ENCODE data around the gene DNAH14.
"Not testable (repeated sequence)": the region's sequence is repeated elsewhere in the genome, so short reads cannot be mapped to it uniquely, and the experiment has no call there.

The DNAH14 gene

DNA sequence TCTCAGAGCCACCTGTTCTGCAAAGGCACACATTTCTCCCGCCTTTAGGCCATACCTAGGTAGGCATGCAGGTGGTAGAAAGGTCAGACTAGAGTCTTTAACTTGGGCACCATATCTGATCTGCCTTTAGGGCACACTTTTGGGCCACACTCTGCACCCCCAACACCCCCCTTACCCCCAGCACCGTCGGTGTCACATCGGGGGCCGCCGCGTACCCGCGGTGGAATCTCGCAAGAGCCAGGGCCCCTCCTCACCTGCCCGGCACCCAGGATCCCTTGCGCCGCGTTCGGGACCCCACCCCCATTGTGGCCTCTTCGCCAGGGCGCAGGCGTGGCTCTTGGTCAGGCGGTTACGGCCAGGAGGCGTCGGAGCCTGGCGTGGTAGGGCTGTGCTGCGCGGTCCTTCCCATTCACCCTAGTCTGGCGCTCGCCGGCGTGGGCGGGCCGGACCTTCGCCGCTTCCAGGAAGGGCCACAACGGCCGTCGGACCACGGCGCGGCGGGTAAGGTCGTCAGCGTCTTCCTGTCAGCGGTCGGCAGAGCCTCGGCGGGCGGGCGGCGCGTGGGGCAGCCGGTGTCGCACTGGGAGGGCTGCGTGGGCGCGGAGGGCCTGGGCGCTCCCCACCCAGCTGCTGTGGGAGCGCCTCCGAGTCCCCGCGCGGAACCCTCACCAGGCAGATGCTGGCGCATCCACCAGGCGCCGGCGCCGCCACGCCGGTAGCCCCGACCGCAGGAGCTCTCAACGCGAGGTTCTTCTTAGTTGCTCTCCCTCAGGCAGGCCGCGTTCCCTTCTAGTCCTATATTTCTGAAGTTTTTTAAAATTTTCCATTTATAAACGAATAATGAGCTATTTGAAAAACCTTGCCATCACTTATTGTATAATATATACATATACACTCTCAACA lies at the start of gene DNAH14:
DNAH14 (plus strand) TSS at position 341 of the 903 bp plus-strand sequence. CDS start 23,028 bp downstream, outside the sequence.
- peak; percentile 35 for DNase-seq

DNA sequence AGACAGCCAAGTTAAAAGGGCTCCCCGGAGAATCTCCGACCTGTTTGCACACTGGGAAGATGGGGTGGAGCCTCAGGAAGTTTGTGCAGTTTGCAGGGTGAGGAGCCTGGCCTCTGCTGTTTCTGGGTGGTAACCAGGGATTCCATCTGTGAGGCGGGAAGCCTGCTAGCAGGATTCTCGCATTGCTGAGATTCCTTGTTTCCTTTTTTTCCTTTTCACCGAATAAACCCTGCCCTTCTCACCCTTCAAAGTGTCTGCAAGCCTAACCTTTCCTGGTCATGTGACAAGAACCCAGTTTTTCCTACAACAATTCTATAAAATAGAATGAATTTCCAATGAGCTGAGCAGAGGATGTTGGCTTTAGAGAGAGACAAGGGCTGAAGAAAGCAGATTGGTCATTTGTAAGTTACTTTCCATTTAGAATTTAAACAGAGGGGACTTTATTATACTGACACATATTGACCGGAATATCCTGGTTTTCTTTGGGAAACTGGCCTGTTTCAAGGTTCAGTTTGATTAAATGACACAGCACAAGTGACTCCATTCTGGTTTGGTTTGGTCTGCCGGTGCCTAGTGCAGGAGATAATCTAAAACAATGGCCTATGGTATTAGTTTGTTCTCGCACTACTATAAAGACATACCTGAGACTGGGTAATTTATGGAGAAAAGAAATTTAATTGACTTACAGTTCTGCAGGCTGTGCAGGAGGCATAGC lies 48.7 kb upstream of the DNAH14 start:
- no peak for DNase-seq

DNA sequence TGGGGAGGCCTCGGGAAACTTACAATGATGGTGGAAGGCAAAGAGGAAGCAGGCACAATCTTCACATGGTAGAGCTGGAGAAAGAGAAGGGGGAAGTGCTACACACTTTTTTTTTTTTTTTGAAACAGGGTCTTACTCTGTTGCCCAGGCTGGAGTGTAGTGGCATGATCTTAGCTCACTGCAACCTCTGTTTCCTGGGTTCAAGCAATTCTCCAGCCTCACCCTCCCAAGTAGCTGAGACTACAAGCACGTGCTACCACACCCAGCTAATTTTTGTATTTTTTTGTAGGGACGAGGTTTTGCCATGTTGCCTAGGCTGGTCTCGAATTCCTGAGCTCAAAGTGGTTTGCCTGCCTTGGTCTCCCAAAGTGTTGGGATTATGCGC lies 48.2 kb upstream of the DNAH14 start:
- DNase-seq: not testable (repeated sequence)

DNA sequence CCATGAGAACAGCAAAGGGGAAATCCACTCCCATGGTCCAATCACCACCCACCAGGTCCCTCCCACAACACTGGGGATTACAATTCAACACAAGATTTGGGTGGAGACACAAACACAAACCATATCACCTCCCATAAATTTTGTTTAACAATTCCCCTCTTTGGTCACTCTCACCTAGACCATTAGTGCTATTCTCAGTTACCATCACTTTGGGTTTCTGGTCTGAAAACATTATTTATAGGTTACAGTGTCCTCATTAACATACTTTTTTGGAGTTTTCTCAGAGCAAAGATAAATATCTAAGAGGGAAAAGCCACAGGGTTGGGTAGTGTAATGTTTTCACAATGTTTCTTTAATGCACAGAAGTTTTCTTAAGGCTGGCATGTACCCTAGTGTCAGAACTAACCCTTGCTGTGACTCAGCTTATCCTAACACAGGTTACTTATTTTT lies 47.7 kb upstream of the DNAH14 start:
- DNase-seq: no peak

DNA sequence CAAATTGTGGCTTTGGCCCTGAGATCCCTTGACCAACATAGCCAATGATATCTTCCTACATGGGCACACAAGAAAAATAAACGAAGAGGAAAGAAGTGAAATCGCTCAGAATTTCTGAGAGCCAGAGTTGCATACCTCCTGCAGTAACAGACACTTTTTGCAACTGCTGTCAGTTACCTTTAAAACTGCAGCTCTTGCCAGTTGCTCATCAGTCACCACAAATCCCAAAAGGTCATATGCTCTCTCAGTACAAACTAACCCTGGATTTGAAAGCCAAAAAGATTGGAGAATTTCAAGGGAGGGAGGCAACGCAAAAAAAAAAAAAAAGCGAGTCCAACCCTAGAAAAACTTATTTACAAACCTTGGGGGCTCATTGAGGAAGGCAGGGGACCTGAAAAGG lies 47.2 kb upstream of the DNAH14 start:
- no peak for DNase-seq

DNA sequence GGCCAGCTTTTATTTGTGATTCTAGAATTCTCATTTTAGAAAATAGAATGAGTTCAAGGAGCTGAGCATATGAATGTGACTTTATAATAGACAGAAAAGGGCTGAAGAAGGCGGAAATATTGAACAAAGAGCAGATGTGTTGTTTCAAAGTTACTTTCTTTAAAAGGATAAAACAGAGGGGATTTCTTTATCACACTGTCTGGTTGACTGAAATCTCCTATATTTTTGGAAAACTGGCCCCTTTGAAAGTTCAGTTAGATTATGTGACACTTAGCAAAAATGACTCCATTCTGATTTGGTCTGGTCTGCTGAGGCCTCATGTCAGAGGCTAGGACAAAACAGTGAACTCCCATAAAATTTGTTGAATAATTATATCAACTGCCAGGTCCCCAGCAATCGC lies 46.4 kb upstream of the DNAH14 start:
- no peak for DNase-seq

DNA sequence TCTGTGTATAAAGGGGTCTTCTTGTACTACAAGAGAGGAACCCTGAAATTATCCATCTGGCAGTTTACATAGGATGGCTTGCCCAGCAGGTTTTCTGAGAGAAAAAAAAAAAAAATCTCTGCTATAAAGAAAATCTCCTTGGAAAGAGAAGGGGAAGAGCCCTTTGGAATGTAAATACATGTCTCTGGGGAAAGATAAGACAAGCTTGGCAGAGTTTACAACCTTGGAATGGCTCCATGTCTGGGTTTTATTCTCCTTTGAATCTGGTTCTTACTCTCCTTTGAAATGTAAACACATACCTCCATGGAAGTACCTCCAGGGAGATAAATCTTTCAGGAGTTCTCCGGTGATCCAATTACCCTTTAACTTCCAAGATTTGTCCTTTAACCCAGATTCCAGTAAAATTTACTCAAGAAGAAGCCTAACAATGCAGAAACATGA lies 45.1 kb upstream of the DNAH14 start:
- DNase-seq: no peak

DNA sequence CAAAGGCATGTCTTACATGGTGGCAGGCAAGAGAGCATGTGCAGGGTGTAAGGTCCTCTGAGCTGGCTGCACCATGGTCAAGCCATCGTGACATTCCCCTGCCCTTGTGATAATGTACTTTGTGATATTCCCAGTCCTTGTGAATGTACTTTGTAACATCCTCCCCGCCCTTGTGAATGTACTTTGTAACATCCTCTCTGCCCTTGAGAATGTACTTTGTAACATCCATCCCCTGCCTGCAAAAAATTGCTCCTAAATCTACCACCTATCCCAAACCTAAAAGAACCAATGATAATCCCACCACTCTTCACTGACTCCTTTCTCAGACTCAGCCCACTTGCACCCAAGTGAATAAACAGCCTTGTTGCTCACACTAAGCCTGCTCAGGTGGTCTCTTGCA lies 44.1 kb upstream of the DNAH14 start:
- not testable (repeated sequence) for DNase-seq

DNA sequence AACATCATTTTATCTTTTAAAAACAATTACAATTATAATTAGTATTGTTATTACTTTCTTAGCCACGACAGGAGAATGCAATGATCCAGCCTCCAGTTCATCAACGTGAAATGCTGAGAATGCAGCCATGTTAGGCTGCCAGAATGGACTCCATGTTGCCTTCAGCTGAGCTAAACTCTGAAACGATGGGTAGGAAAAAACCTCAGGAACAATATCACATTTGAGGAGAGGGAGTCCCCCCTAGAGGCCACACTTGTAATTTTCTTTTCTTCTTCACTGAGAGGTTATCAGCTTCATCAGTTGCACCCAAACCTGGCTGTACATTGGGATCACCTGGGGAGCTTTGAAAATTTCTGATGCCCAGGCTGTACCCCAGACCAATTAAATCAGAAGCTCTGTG lies 34.6 kb upstream of the DNAH14 start:
- no peak for DNase-seq

DNA sequence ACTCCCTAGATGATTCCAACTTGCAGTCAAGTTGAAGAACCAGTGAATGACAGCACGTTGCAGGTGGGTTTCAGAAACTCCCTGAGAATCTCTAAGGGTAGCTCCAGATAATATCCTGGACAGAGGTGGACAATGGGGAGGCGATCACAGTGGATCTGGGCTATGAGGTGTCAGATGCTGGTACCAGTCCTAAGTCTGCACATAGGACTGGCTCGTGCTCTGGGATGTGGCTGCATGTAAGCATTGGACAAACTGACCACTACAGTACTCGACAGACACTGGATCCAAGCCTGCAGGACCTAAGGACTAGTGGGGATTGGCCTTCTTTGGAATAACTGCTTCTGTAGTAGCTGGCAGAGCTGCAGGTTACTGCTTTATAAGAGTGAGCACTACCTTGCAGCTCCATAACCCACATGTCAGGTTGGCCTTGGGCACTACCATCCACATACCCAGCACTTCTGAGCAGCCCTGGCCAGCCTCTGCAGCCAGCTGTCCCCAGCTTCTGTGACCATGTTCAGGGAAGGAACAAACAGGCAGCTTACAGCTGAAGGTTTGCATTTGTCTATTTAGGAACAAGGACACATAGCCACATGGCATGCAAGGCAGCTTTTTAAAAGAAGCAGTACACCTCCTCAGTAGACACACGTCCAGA lies 33.2 kb upstream of the DNAH14 start:
- no peak for DNase-seq

DNA sequence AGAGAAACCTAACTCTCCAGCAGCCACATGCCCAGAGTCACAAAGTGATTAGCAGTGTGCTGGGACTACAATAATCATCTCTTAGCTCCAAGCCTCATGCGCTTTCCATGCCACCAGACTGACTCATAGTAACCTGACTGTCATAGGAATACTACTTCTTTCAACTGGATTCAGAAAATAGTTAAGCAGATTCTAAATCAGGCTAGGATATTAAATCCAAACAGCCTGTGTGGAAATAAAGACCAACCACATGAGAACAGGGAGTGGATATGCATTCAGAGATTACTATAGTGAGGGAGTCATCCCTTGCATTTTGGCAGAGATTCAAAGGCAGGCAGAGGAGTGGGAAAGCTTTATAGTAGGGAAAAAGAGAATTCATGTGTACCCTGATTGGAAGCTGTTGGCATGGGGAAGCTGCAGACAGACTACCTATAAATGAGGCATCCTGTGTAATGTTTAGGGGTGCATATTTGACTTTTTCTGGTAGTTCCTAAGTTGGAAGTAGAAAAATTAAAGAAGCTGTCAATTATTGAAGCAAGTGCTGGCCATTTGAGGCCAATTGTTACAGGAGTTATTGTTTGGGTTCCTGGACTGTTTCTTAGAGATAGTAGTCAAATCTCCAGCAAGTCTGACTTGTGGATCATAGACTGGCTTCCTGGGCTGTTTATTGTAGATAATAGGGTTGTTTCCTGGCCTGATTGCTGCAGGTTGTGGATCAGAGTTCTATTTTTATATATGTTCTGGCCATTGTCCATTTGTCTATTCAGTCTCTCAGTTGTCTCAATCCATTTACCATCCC lies 31.7 kb upstream of the DNAH14 start:
- no peak for DNase-seq

DNA sequence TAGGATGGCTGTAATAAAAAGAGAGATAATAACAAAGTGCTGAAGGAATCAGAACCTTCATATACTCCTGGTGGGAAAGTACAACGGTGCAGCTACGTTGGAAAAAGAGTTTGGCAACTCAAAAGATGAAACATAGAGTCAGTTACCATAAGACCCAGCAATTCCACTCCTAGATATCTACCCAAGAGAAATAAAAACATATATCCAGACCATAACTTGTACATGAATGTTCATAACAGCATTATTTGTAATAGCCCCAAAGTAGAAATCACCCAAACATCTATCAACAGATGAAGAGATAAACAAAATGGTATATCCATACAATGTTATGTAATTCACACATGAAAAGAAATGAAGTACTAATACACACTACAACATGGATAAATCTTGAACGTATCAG lies 30.5 kb upstream of the DNAH14 start:
- DNase-seq: no peak

DNA sequence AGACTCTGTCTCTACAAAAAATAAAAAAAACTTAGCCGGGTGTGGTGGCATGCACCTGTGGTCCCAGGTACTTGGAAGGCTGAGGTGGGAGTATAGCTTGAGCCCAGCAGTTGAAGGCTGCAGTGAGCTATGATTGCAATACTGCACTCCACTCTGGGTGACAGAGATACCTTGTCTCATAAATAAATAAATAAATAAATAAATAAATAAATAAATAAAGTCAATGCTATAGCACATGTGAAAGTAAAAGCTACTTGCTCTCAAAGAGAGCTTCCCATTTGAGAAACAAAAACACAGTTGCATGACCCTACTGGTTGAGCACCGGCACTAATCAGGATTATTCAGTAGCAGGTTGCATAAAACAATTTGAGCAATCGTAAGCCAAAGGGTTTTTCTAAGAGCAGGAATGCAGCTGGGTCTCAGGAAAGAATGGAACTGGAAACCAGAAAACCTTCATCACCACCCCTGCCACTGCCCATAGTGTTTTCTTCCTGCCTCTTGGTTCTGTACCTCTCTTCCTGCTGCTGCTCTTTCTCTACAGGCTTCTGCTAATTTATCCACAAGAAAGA lies 29.3 kb upstream of the DNAH14 start:
- DNase-seq: no peak

DNA sequence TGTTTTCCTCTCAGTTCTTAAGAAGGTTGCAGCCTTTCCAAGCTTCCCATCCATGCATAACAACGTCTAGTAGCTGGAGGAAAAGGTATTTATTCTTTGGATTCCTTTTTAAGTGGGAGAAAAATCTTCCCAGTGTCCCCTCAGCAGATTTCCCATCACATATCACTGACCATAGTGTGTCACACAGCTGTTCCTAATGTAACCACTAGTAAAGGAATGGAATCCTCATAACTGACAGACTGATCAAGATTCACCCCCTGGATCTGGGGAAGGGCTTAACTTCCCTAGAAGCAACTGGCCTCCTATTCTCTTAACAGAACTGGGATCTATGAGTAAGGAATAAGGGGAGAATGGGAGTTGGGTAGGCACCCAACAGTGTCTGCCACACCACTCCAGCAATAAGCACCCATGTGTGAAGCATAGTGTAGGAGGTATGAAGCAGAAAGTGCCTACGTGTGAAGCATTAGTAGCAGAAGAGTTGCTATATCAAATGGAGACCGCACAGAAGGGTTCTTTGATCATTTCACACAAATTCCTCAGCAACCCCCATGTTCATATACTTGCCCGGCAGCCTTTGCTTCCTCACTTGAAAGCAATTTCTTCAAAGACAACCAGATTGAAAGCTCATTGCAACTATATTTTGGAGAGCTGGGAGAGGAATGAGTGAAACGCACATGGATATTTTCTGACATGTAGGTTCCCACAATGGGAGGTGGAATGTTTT lies 28.2 kb upstream of the DNAH14 start:
- DNase-seq: no peak

DNA sequence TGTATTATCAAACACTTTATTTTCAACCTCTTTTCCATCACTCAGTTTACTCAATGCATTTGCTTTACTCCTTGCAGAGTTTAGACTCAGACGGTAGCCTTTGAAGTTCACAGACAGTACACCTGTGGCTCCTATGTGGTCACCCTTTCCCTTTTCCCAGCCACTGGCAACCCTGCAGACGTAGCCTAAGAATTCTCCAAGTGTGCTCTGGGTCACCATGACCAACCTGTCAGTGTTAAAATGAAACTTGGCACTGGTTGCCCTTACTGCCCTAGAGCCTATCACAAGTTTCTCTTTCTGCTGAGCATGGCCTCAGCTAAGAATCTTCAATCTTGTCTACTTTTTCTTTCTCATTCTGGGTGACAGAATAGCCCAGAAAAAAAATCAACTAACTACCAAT lies 25.5 kb upstream of the DNAH14 start:
- no peak for DNase-seq

DNA sequence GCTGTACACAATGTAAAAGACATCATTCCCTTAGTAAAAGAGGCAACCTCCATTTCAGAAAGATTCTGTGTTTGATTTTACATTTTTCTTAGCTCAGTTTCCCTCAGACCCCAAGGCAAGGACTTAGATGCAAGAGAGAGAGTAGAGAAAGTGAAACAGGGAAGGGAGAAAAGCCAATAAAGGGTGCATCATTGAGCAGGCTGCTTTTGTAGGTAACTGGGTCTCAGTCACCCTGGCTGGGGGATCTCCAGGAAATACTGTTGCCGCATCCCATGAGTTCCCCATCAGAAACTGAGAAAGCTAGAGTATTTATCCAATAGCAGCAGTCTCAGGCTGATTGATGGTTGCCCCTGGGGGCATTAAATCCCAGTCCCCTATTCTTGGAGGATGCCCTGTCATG lies 23.1 kb upstream of the DNAH14 start:
- DNase-seq: no peak

DNA sequence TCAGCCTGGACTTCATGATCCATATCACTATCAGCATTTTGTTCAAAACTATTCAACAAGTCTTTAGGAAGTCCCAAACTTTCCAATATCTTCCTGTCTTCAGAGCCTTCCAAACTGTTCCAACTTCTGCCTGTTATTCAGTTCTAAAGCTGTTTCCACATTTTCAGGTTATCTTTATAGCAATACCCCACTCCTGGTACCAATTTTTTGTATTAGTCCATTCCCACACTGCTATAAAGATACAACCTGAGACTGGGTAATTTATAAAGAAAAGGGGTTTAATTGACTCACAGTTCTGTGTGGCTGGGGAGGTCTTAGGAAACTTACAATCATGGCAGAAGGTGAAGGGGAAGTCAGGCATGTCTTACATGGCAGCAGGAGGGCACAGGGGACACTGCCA lies 18.3 kb upstream of the DNAH14 start:
- no peak for DNase-seq

DNA sequence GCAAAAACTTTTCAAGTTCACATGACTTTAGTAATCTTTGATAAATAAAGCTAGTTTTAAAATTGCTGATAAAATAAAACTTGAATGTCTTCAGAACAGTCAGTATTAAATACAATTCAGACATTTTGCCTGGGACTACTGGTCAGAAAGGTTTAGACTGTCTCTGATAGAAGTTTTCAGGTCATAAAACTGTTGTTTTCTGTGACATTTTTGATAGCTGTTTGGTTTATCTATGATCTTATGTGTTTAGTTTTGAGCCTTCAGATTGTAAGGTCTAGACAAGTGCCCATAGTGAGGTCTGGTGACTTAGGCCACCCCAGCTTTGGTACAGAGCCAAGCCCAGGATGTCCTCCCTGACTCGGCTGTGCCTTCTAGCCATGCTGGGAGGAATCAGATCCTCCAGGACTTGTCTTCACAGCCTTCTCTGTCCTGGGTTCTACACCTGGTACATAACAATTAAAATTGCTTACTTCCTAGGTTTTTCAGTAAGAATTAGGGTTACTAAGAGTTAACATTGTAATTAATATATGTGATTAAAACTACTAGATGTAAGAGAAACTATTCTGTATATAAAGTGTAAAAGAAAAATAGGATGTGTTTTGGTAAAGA lies 15.1 kb upstream of the DNAH14 start:
- DNase-seq: no peak

DNA sequence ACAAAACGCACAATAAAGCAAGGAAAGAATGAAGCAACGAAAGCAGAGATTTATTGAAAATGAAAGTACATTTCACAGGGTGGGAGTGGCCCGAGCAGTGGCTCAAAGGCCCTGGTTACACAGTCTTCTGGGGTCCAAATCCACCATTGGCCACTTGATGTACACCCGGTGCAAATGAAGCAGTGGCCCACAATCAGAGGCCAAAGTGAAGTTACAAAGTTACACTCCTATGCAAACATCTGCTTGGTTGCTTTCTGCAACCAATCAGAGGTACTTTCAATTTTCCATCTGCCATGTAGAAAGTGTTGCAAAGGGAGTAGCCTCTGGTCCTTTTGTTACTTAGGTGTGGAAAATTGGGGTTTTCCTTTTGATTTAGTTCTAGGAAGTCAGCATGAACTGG lies 10.0 kb upstream of the DNAH14 start:
- DNase-seq: no peak

DNA sequence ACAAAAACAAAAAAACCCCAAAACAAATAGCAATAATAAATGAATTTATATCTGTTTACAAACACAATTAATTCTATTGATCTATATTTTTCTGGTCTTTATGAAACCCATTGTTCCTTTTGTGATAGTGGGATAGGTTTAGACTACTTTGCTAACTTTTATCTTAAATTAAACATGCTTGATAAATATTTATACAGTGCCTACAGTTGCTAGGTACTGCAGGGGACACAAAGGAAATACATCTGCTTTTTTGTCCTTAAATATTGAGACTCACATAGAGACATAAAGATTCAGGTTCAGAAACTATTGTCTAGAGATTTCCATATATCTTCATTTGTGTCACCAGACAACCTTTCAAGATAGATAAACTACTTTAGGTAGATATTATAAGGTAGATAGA lies 8.5 kb upstream of the DNAH14 start:
- DNase-seq: no peak

DNA sequence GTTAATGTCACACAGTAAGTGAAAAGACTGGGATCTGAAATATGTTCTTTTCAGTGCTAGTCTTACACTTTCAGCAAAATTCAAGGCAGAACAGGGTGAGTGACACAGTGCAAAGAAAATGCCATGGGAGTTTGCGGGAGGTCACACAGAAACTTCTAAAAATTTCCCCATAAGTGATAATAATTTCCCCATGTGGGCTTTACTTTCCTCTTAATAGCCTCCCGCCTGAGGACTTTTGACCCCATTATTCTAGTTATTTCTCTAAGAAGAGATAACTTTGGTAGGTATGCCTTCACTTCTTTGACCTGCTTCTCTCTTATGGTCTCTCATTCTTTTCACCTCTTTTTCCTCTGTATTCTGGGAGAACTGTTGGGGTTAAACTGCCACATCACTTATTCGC lies 8.1 kb upstream of the DNAH14 start:
- DNase-seq: no peak
